GM19043 (cell line): Measurements from ENCODE around the gene RXRA.

ENCODE experiments used
- ATAC-seq: cut with Tn5 transposase; IDR thresholded peaks from one replicate; pipeline ENCODE4 v1.9.1; 2021; ENCODE audit warnings: low read depth; ENCODE audit not compliant: unreplicated experiment

RXRA gene

GRCh38 chr9:134349936-134350335, 23.7 kb downstream of the RXRA start:
- no peak for ATAC-seq

DNA sequence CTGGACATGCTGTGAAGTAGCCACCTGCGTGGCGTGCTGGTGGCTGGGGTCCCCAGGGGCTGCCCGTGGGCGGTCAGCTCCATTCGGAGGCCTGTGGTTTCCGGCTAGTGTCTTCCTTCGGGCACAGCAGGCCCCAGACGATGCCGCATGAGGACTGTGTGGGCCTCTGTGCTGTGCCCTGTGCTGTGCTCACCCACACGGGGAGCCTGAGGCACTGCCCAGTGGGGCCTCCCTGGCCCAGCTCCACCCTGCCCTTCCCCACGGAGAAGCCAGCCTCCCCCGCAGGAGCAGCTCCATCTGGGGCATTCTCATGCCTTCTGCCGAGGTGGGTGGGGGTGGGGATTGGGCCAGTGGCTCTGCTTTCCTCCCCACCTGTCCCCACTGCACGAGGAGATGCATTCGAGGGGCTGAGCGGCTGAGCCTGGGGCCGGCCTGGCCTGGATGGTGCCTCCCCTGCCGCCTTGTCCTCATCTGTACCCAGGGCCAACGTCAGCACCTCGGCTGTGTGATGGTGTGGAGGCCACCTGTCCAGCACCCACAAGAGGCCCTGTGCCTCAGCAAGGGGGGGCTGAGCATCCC, 24.2 kb downstream of the RXRA start:
- ATAC-seq, result no peak

DNA sequence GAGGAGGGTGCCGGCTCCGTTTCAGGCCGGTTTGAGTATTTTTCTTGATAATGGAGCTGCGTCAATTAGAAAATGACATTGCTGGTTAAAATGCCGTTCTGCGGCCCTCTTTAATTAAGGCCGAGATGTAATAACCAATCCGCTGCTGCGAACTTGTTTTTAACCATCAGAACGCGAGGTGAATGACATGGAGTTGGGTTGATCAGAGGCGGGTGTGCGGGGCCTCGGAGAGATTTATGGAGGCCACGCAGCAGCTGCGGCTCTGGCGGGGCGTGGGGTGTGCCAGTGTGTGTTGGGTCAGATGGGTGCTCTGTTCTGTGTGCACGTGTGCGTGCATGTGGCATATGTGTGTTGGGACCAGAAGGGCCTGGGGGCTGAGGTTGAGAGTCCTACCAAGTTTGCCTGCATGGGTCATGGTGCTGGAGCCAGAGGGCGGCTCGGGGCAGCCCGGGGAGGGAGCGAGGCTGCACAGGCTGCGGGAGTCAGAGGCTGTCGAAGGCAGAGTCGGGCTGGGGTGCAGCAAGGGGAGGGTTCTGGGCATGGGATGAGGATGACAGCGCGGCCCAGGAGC, 25.4 kb downstream of the RXRA start:
- ATAC-seq, result no peak

DNA sequence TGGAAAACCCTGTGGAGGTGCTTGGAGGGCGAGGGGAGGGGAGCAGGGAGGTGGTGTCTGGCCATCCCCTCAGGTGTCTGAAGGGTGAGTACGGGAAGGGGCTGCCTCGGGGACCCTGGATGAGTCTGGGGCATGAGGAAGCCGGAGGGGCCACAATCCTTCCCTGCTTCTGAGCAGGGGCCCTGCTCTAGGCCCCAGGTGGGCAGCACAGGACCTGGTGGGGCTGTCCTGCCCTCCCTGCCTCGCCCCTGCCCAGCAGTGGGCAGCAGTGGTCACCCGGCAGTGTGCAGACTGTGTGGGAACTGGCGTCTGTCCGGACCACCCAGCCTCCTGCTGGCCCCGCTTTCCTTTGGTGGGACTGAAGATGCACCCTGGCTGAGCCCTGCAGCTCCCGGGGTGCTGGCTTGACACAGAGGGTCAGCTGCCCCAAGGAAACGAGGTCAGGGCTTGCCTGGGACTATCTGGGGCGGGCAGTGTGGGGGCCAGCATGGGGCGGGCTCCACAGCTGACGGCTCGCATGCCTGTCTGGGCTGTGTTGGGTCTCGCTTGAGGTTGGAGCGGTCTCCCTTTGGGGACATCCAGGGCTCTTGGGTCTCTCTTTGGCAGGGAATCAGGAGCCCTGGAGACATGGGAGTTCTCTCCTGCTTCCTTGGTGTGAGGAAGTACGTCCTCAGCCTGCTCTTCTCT, 26.1 kb downstream of the RXRA start:
- no peak for ATAC-seq

DNA sequence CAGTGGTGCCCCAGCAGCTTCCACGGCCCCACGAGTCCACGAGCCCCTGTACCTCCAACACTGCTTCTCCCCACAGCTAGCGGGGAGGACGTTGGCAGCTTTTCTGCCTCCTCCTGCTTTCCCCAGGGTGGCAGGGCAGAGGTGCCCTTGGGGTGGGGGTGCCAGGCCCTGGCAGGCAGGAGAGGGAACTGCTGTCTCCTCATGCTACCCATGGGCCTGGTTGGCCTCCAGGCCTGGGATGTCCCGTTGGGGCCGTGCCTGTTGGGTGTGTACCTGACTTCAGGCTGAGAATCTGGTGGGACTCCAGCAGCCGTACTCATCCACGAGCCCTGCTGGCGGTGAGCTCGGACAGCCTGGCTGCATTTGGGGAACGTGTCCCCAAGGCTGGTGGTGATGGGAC, 27.3 kb downstream of the RXRA start:
- ATAC-seq, result no peak

- ATAC-seq, result no peak
Measured at GRCh38 chr9:134355158-134355557, 28.9 kb downstream of the RXRA start.

DNA sequence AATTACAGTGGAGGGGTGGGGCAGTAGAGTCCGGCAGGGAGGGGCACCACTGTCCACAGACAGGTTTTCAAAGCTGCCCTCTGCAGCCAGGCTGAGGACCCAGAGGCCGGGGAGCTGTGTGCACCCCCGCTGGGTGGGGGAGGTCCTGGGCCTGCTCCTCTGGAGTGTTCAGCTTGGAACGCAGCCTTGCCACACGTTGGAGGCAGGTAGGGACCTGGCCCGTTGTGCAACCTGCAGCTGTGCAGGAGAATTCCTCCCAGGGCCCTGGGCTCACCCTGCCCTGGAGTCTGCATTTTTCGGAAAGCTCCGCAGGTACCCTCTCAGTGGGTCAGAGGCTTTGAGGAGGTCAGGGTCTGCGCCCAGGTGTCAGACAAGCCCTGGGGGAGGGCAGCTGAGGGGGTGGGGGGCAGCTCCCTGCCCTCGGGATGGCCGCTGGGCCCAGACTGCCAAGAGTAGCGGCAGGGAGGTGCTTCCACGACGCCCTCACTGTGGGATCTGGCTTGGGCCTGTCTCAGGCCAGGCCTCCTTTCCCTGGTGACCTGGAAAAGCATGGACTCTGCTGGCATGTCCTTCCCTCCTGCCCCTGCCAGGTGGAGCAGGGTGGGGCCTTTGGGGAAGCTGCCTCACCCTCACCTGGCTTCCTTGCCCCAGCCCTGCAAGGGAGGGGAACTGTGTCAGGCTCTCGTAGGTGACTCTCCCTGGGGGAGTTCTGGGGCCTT, 29.5 kb downstream of the RXRA start:
- no peak for ATAC-seq

DNA sequence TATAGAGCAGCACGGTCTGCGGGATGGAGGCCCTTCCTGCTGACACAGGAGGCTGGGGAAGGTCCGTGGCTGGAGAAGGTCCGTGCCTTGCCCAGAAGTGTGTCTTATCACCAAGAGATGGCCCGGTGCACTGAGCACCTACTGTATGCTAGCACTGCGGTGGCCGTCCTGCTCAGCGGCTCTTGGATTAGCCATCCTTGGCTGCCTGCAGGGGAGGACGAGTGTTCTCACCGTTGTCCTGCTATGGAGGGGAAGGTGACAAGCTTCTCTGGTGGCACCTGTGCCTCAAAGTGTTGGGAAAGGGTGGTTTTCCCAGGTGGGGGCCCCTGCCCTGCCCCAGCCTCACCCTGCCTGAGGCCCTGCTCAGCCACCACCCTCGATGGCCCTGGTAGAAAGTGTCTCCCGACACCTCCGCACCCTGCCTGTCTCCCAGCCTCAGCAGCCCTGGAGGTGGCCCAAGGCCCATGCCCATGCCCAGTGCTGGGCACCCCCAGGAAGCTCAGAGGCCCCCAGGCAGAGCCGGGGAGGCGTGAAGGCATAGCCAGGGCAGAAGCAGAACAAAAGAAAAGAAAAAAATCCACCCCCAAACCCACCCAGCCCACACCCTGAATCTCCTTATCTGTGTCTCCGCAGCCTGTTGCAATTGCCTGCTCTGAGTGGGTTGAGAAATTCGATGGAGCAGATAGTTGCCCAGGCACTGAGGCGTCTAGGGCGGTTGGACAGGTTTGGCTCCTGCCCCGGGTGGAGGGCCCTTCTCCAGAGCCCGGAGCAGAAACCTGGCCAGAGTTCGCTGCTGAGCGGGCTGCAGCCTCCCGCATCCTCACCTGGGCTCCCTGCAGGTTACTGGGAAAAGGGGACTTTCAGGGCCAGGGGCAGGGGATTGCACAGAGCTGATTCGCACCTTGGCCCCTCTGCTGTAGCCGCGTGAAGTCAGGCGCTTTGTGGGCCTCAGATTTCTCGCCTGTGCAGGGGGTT, 30.5 kb downstream of the RXRA start:
- no peak for ATAC-seq

- ATAC-seq, result no peak
Measured at GRCh38 chr9:134357631-134358025, 31.4 kb downstream of the RXRA start.

- ATAC-seq, result no peak
Measured at GRCh38 chr9:134358026-134358661, 31.9 kb downstream of the RXRA start.

DNA sequence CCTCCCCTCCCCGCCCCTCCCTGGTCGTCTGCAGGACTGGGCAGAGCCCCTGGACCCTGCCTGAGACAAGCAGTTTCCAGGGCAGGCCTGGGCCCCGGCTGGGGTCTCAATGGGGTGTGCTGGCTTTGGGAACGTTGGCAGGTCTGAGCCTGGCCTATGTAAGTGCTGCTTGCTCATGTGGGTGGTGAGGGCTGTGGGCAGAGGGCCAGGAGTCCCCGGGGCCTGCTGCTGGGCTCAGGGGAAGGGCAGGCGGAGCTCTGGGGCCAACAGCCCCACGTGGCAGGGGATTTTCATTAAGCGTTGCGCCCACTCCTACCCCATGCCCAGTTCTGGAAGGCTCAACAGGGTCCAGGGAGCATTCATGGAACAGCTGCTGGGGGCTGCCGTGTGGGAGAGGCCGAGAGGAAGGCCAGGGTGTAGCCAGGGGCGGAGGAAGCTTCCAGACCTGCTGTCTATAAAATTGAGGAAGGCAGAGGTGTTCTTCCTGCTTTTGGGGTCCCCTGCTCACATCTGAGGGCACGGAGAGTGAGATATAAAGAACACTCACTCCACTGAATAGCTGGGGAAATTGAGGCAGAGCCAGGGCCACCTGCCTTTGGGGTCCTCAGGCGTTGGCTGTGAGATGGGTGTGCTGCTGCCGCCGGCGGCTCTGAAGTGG, 32.5 kb downstream of the RXRA start:
- ATAC-seq, result no peak

DNA sequence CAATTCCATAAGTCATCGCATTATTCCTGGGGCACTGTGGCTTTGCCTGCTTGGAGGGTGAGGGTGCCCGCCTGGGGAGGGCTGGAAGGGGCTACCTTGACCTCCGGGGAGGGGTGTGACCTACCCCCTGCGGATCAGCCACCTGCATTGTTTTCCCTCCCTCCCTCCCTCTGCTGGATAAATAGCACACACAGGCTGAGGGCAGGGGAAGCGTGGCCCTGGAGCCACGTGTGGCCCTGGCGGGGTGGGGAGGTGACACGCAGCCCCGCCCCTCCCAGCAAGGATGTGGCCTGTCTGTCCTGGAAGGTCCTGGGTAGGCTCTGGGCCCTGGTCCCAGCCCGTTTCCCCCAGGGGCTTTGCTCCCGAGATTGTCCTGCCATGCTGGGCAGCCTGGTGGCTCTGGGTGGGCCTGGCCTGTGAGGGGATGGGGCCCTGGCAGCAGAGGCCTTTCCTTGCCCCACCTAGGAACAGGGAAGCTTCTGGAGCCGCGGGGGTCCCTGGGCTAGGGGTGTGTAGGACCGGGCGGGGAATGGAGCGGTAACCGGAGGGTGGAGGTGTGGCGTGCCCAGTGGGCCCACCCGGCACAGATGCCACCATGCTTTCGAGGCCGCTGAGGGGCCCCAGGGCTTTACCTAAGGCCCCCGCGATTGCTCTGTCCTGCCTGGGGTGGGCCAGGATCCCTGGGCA, 33.4 kb downstream of the RXRA start:
- ATAC-seq, result no peak

GRCh38 chr9:134360180-134360759, 34.0 kb downstream of the RXRA start:
- ATAC-seq, result no peak

- ATAC-seq, result no peak
Measured at GRCh38 chr9:134360897-134361296, 34.6 kb downstream of the RXRA start.

DNA sequence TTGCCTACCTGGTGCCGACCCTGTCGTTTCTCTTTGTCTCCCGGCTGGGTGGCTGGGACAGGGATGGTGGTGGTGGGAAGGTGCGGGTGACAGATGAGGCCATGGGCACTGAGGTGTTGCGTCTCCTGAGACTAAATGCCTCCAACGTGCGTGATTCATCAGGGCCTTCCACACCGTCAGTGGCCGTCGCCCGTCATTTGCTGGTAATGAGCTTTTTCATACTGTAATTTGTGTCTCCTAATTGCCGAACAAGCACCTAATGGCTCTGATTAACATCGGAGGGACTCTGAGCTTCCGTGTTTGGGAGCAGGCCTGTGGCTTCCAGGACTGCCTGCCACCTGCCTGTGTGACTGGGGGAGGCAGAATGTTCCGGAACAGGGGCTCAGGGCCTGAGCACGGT, 35.2 kb downstream of the RXRA start:
- no peak for ATAC-seq

DNA sequence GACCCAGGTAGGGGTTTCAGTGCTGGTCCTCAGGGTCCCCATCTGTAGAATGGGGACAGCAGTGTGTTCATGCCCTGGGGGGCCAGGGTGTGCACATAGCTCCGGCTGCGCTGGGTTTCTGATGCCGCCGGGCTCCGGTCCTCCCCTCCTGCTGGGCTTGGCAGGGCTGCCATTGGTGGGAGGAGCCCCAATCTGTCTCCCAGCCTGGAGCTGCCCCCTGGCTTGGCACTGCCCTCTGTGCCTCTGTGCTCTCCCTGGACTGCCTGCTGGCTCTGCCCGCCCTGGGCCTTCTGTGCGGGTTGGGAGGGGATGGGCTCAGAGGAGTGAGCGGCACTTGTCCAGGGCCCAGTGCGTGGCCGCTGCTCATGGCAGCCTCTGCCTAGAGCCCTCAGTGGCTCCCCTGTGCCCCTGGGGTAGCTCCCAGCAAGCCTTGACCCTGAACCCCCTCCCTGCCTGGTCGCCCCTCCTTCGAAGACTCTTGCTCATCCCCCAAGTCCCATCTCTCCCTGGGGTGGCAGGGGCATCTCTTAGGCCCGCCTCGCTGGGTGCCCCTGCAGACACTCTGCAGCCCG, 35.7 kb downstream of the RXRA start:
- ATAC-seq, result no peak

- ATAC-seq, result no peak
Measured at GRCh38 chr9:134363450-134363849, 37.2 kb downstream of the RXRA start.

DNA sequence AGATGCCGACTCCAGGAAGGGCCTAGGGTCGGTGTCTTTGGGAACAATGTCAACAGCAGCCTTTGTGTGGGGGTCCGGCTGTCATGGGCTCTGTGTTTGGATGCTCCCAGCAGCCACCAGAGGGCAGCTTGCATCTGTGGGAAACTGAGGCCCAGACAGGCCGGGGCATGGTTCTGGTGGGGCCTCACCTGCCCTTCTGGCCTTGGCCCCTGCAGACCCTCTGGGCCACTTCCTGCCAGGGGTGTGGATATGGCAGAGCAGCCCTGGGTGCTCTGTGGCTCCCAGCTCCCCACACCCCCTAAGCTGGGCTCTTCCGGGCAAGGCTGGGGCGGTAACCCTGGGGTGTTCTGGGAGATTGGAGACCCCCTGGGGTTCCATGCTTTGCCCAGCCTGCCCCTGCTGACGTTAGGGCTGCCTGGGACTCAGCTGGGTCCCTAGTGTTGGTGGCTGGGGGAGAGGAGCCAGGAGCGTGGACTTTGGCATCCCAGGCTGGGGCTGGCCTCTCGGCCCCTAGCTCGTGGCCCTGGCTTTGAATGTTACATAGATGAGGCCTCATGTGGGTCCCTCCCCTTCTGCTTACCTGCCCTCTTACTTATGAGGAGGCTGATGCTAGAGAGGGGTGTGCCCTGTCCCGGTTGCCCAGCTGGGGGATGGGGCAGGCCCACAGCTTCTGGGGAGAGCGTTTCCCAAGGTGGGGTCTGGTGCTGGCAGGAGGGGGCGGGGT, 38.3 kb downstream of the RXRA start:
- no peak for ATAC-seq
